T-helper 2 cell treated with Interferon-gamma antibody and Interleukin-4, amounts not matched to agents 5 μg/mL and 100 μg/mL, for 36 hours (primary cell): ENCODE data around the gene MYH11.

Source experiments
- DNase-seq: peaks from one replicate; pipeline ENCODE4 v3.0.0; 2021; ENCODE audit warnings: low spot score
- H3K27ac Mint-ChIP-seq: one replicate; pipeline ENCODE4 v1.8.0; 2021; ENCODE audit warnings: mild to moderate bottlenecking, mixed read lengths
- H3K27me3 Mint-ChIP-seq: one replicate; pipeline ENCODE4 v1.8.0; 2021; ENCODE audit warnings: low read depth, mixed read lengths
- H3K36me3 Mint-ChIP-seq: one replicate; pipeline ENCODE4 v1.8.0; 2021; ENCODE audit warnings: low read depth, mixed read lengths
- H3K4me1 Mint-ChIP-seq: one replicate; pipeline ENCODE4 v1.8.0; 2021; ENCODE audit warnings: low read depth, mixed read lengths
- H3K4me3 Mint-ChIP-seq: one replicate; pipeline ENCODE4 v1.8.0; 2022; ENCODE audit warnings: mild to moderate bottlenecking, moderate library complexity, mixed read lengths
- H3K9me3 Mint-ChIP-seq: one replicate; pipeline ENCODE4 v1.8.0; 2021; ENCODE audit warnings: mixed read lengths

The MYH11 gene

GRCh38 chr16:15725641-15726240 lies 131.1 kb downstream of the MYH11 start:
- Mint-ChIP-seq H3K36me3 (peaks cover 31% of the 10 kb centered on the region), H3K27ac (no peak overlapping the region), H3K9me3 (no peaks in the 10 kb centered on the region), H3K4me3 (no peak overlapping the region), H3K27me3 (no peaks in the 10 kb centered on the region), H3K4me1 (no peaks in the 10 kb centered on the region)
- no peak for DNase-seq

- no peaks in the 10 kb centered on the region for H3K27me3 Mint-ChIP-seq
- H3K36me3 Mint-ChIP-seq = peaks cover 34% of the 10 kb centered on the region
- no peak for DNase-seq
- H3K9me3 Mint-ChIP-seq = no peaks in the 10 kb centered on the region
- no peaks in the 10 kb centered on the region for H3K4me1 Mint-ChIP-seq
- no peak overlapping the region for H3K27ac Mint-ChIP-seq
- H3K4me3 Mint-ChIP-seq = no peak overlapping the region
Measured at GRCh38 chr16:15723808-15724207, 133.0 kb downstream of the MYH11 start.

- no peaks in the 10 kb centered on the region for H3K9me3 Mint-ChIP-seq
- no peaks in the 10 kb centered on the region for H3K4me1 Mint-ChIP-seq
- no peak overlapping the region for H3K27ac Mint-ChIP-seq
- no peaks in the 10 kb centered on the region for H3K27me3 Mint-ChIP-seq
- no peak overlapping the region for H3K4me3 Mint-ChIP-seq
- peaks cover 34% of the 10 kb centered on the region for H3K36me3 Mint-ChIP-seq
- no peak for DNase-seq
Measured at GRCh38 chr16:15721018-15721417, 135.8 kb downstream of the MYH11 start.

- no peaks in the 10 kb centered on the region for H3K9me3 Mint-ChIP-seq
- H3K27me3 Mint-ChIP-seq = no peaks in the 10 kb centered on the region
- H3K27ac Mint-ChIP-seq = no peak overlapping the region
- no peaks in the 10 kb centered on the region for H3K4me1 Mint-ChIP-seq
- H3K4me3 Mint-ChIP-seq = no peak overlapping the region
- no peak for DNase-seq
- H3K36me3 Mint-ChIP-seq = peaks cover 14% of the 10 kb centered on the region
Measured at GRCh38 chr16:15716694-15717447, 140.0 kb downstream of the MYH11 start.

GRCh38 chr16:15715221-15715620 lies 141.6 kb downstream of the MYH11 start:
- H3K4me1 Mint-ChIP-seq = no peaks in the 10 kb centered on the region
- no peaks in the 10 kb centered on the region for H3K27me3 Mint-ChIP-seq
- DNase-seq = no peak
- no peak overlapping the region for H3K4me3 Mint-ChIP-seq
- no peaks in the 10 kb centered on the region for H3K9me3 Mint-ChIP-seq
- H3K36me3 Mint-ChIP-seq = peaks cover 7% of the 10 kb centered on the region
- H3K27ac Mint-ChIP-seq = no peak overlapping the region

- Mint-ChIP-seq H3K27ac (no peak overlapping the region), H3K4me1 (no peaks in the 10 kb centered on the region), H3K4me3 (no peak overlapping the region), H3K9me3 (no peaks in the 10 kb centered on the region), H3K36me3 (peaks cover 6% of the 10 kb centered on the region), H3K27me3 (no peaks in the 10 kb centered on the region)
- no peak for DNase-seq
Measured at GRCh38 chr16:15714393-15715172, 142.2 kb downstream of the MYH11 start.

- H3K4me3 Mint-ChIP-seq = no peak overlapping the region
- peaks cover 17% of the 10 kb centered on the region for H3K36me3 Mint-ChIP-seq
- no peak overlapping the region for H3K27ac Mint-ChIP-seq
- no peaks in the 10 kb centered on the region for H3K27me3 Mint-ChIP-seq
- peaks cover 2% of the 10 kb centered on the region for H3K4me1 Mint-ChIP-seq
- no peaks in the 10 kb centered on the region for H3K9me3 Mint-ChIP-seq
- DNase-seq = no peak
Measured at GRCh38 chr16:15708997-15709396, 147.8 kb downstream of the MYH11 start.

- Mint-ChIP-seq H3K4me3 (no peak overlapping the region), H3K27me3 (no peaks in the 10 kb centered on the region), H3K9me3 (no peaks in the 10 kb centered on the region), H3K4me1 (peaks cover 6% of the 10 kb centered on the region), H3K27ac (no peak overlapping the region), H3K36me3 (peaks cover 23% of the 10 kb centered on the region)
- DNase-seq = no peak
Measured at GRCh38 chr16:15708096-15708495, 148.7 kb downstream of the MYH11 start.

- DNase-seq = no peak
- Mint-ChIP-seq H3K9me3 (no peaks in the 10 kb centered on the region), H3K27ac (no peak overlapping the region), H3K4me3 (no peak overlapping the region), H3K36me3 (peaks cover 26% of the 10 kb centered on the region), H3K27me3 (no peaks in the 10 kb centered on the region), H3K4me1 (peaks cover 9% of the 10 kb centered on the region)
Measured at GRCh38 chr16:15707332-15707731, 149.5 kb downstream of the MYH11 start.

GRCh38 chr16:15705064-15705565 lies 151.7 kb downstream of the MYH11 start:
- Mint-ChIP-seq H3K9me3 (no peaks in the 10 kb centered on the region), H3K4me1 (peaks cover 9% of the 10 kb centered on the region), H3K27ac (no peak overlapping the region), H3K4me3 (no peak overlapping the region), H3K27me3 (no peaks in the 10 kb centered on the region), H3K36me3 (peaks cover 33% of the 10 kb centered on the region)
- DNase-seq = no peak

- H3K4me3 Mint-ChIP-seq = no peak overlapping the region
- no peaks in the 10 kb centered on the region for H3K27me3 Mint-ChIP-seq
- peaks cover 39% of the 10 kb centered on the region for H3K36me3 Mint-ChIP-seq
- peak; percentile 46 for DNase-seq
- no peak overlapping the region for H3K27ac Mint-ChIP-seq
- no peaks in the 10 kb centered on the region for H3K9me3 Mint-ChIP-seq
- H3K4me1 Mint-ChIP-seq = peaks cover 9% of the 10 kb centered on the region
Measured at GRCh38 chr16:15704545-15704987, 152.3 kb downstream of the MYH11 start.

- Mint-ChIP-seq H3K9me3 (no peaks in the 10 kb centered on the region), H3K27ac (no peak overlapping the region), H3K27me3 (no peaks in the 10 kb centered on the region), H3K36me3 (peaks cover 40% of the 10 kb centered on the region), H3K4me1 (peaks cover 9% of the 10 kb centered on the region), H3K4me3 (no peak overlapping the region)
- no peak for DNase-seq
Measured at GRCh38 chr16:15703029-15703736, 153.6 kb downstream of the MYH11 start.

- Mint-ChIP-seq H3K4me3 (no peak overlapping the region), H3K4me1 (peaks cover 9% of the 10 kb centered on the region), H3K27me3 (no peaks in the 10 kb centered on the region), H3K27ac (no peak overlapping the region), H3K36me3 (peaks cover 43% of the 10 kb centered on the region), H3K9me3 (no peaks in the 10 kb centered on the region)
- DNase-seq = no peak
Measured at GRCh38 chr16:15701975-15702970, 154.6 kb downstream of the MYH11 start.
